Erythroblast (primary cell): Measurements from ENCODE around the gene NABP2.

Source experiments
- GATA1 ChIP-seq: IDR thresholded peaks from 2 replicates; pipeline ENCODE4 v1.6.1; 2011; ENCODE audit warnings: low read depth, mild to moderate bottlenecking, control low read depth, low read length, moderate library complexity
- POLR2A ChIP-seq: IDR thresholded peaks from 2 replicates; pipeline ENCODE4 v1.6.1; 2011; ENCODE audit warnings: mild to moderate bottlenecking, low read length

GRCh38 chr12:56236985-56237384, 12.8 kb downstream of the NABP2 start:
- TF ChIP-seq POLR2A = no peak
- no peak for TF ChIP-seq GATA1
